Prostate gland (tissue), 2 donors: ENCODE results near the gene RABGEF1.

Source experiments
- POLR2A ChIP-seq: fragments of 450-650 bp; IDR thresholded peaks from one replicate; pipeline ENCODE4 v1.6.1; 2016; ENCODE audit warnings: antibody characterized with exemption, mild to moderate bottlenecking
- TF ChIP-seq, protein P1 (sequence below), 4 experiments: fragments of 200-600 bp in 2 of 4; fragments of 450-650 bp in 2 of 4; sonication (generic) in 2 of 4; IDR thresholded peaks; 1 replicate in 3 of 4; 2 replicates in 1 of 4; pipeline ENCODE4 v1.5.1; 2016 to 2019; ENCODE audit warnings: antibody characterized with exemption in 4 of 4, mild to moderate bottlenecking in 2 of 4, moderate library complexity in 2 of 4

DNA sequence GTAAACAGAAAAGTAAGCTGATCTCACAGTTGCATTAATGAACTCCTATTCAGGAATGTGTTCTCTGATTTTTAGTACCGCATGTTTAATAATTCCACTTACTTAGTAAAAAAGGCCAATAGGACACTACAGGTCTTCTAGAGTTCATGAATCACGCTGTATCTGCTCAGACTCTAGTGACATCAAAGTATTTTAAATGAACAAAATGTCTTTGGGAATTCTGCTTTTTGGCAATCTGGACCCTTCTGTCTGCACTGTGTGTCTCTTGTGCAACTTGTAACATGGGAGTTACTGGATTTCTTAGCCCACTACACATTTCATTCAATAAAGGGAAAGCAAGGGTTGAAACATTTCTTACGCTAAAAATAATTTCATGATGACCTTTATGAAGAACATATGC lies 50.2 kb downstream of the RABGEF1 start:
- TF ChIP-seq POLR2A: no peak
- TF ChIP-seq, protein P1, sequence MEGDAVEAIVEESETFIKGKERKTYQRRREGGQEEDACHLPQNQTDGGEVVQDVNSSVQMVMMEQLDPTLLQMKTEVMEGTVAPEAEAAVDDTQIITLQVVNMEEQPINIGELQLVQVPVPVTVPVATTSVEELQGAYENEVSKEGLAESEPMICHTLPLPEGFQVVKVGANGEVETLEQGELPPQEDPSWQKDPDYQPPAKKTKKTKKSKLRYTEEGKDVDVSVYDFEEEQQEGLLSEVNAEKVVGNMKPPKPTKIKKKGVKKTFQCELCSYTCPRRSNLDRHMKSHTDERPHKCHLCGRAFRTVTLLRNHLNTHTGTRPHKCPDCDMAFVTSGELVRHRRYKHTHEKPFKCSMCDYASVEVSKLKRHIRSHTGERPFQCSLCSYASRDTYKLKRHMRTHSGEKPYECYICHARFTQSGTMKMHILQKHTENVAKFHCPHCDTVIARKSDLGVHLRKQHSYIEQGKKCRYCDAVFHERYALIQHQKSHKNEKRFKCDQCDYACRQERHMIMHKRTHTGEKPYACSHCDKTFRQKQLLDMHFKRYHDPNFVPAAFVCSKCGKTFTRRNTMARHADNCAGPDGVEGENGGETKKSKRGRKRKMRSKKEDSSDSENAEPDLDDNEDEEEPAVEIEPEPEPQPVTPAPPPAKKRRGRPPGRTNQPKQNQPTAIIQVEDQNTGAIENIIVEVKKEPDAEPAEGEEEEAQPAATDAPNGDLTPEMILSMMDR (IDR thresholded peaks at IDR 0.05): no peak
